Lower leg skin (tissue), 3 donors: Measurements from ENCODE around the gene P4HA2.

Experiments used
- CTCF ChIP-seq, 3 donors: fragments of 450-650 bp; IDR thresholded peaks; one replicate each; pipeline ENCODE4 v1.5.1; 2016; ENCODE audit warnings: antibody characterized with exemption in 3 of 3, mild to moderate bottlenecking in 3 of 3, moderate library complexity in 2 of 3
- POLR2A ChIP-seq, 2 donors: fragments of 450-650 bp; IDR thresholded peaks; one replicate each; pipeline ENCODE4 v1.6.1; 2016 to 2017; ENCODE audit warnings: antibody characterized with exemption in 2 of 2, mild to moderate bottlenecking in 1 of 2, moderate library complexity in 1 of 2

- TF ChIP-seq POLR2A (IDR thresholded peaks at IDR 0.05) = no peak
- no peak for TF ChIP-seq CTCF (IDR thresholded peaks at IDR 0.05)
Observed at GRCh38 chr5:132239776-132240175, 12.1 kb upstream of the P4HA2 start.
